ENCODE results near the gene PGAP1. TPM values are rescaled to one million over a fixed set of nuclear protein-coding genes. Genes with fewer than 3 reads are reported as not detected.

Gene PGAP1
- total and polyA plus RNA-seq, 2 of the 8 experiments (the other 6 are each of a cell fraction or from before 2014, with no cell fraction given): 8.3 to 24.1 TPM

DNA sequence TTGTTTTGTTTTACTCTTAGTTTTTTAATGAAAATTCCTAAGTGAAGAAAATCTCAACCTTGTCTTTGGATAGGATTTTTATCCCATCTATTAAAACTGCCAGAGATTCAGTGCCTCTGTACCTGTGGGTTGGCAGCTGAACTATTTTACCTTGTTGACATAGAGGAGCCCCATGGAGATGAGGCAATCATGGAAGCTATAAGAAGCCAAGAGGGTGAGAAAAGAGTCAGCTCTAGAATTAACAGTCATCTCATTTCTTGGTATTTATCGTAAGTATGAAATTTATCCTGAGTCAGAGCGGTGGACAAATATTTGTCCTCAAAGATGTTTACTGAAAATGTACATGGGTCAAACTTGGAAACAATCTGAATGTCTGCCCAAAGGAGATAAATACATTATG lies 35.8 kb upstream of the PGAP1 start:
- Histone ChIP-seq H4K5ac (ENCODE audit: insufficient read length, low read depth, low read length) (no peak overlapping the region), H4K20me1 (replicated peaks in 1 of 2; ENCODE audit: control insufficient read depth in 1 of 2, insufficient read depth in 2 of 2, low read length in 2 of 2) (no peaks in the 10 kb centered on the region), H2BK5ac (ENCODE audit: low read depth, low read length) (no peak overlapping the region), H3K4me1 (replicated peaks in 1 of 4; ENCODE audit: control insufficient read depth in 3 of 4, insufficient read depth in 4 of 4, low read length in 3 of 4) (peaks cover 0 to 9% (median 4%) of the 10 kb centered on the region in 4 experiments; a peak in 3 of 7 replicates), H2AFZ (ENCODE audit: low read length) (no peak overlapping the region), H3K14ac (ENCODE audit: insufficient read length) (no peak overlapping the region), H3K9me3 (ENCODE audit: insufficient read depth in 2 of 2, low read depth in 1 of 2, low read length in 1 of 2) (0 out of 4 replicates have a peak, but pooled peaks cover 0 to under 1% of the 10 kb centered on the region in 2 experiments), H2BK20ac (ENCODE audit: low read length) (no peak overlapping the region), H2BK15ac (ENCODE audit: low read length) (no peak overlapping the region), H2BK12ac (ENCODE audit: low read depth, low read length) (no peak overlapping the region), H3K18ac (ENCODE audit: extremely low read depth, low read length) (no peak overlapping the region), H2BK120ac (replicated peaks; ENCODE audit: low read depth, low read length) (no peak overlapping the region), H3K79me2 (ENCODE audit: control insufficient read depth in 1 of 2, insufficient read depth in 2 of 2, low read length in 2 of 2) (no peaks in the 10 kb centered on the region), H3K23me2 (ENCODE audit: low read depth, low read length) (no peaks in the 10 kb centered on the region), H4K8ac (ENCODE audit: extremely low read depth, insufficient read depth, low read length) (no peak overlapping the region), H3K4ac (replicated peaks; ENCODE audit: insufficient read length, low read depth, low read length) (no peak overlapping the region), H3K9ac (replicated peaks in 1 of 4; ENCODE audit: extremely low read depth in 1 of 4, low read depth in 3 of 4, low read length in 3 of 4) (no peak overlapping the region), H3K56ac (replicated peaks; ENCODE audit: insufficient read length, low read depth, low read length) (no peak overlapping the region), H2AK5ac (ENCODE audit: low read depth, low read length) (no peak overlapping the region), H3K27me3 (replicated peaks in 1 of 4; ENCODE audit: control insufficient read depth in 3 of 4, extremely low read depth in 1 of 4, insufficient read depth in 3 of 4, low read length in 3 of 4) (no peaks in the 10 kb centered on the region; a peak in 1 of 7 replicates), H3K79me1 (ENCODE audit: low read depth, low read length) (no peaks in the 10 kb centered on the region), H3K36me3 (ENCODE audit: control insufficient read depth in 2 of 4, insufficient read depth in 4 of 4, low read length in 3 of 4) (no peaks in the 10 kb centered on the region), H3K4me3 (ENCODE audit: extremely low read depth in 1 of 4, insufficient read depth in 2 of 4, low read depth in 3 of 4, low read length in 4 of 4) (no peak overlapping the region), H3K4me2 (ENCODE audit: insufficient read depth in 1 of 2, low read depth in 2 of 2, low read length in 2 of 2) (no peak overlapping the region), H3K27ac (ENCODE audit: low read depth, low read length) (no peak overlapping the region), H4K91ac (replicated peaks; ENCODE audit: insufficient read length, low read length) (no peak overlapping the region), H3K23ac (ENCODE audit: insufficient read length) (no peak overlapping the region)
- DNase-seq (ENCODE audit: low read depth in 1 of 2, low spot score in 2 of 2) (no peak), FAIRE-seq (no peak)
- CTCF ChIA-PET (ENCODE audit: partially characterized antibody): interaction anchor here (0.5 kb wide), 1 partner anchor 298 kb away, joined by 6 read pairs; no protein-coding TSS in a partner anchor
- 100% methylated on average over 2 of the region's 2 CpGs; no CpG with 5 or more reads in 1 of the 2 experiments for WGBS, 2 experiments (ENCODE audit: extremely low coverage in 1 of 2, insufficient coverage in 1 of 2, insufficient read length in 1 of 2, insufficient replicate concordance in 2 of 2, low coverage in 1 of 2, low lambda C conversion rate in 2 of 2, missing lambda C conversion rate in 1 of 2)
- POLR2A ChIA-PET (ENCODE audit: partially characterized antibody): no interaction called here
- TF ChIP-seq RAD21 (IDR thresholded peaks at IDR 0.05 in 1 of 2, conservative IDR thresholded peaks at IDR 0.05 in 1 of 2; ENCODE audit: low read depth in 2 of 2, low read length in 2 of 2): no peak
- TF ChIP-seq TEAD4 (IDR thresholded peaks at IDR 0.05; ENCODE audit: low read depth, low read length): no peak
- TF ChIP-seq MAFK (IDR thresholded peaks at IDR 0.05; ENCODE audit: low read depth, low read length): no peak
- TF ChIP-seq, protein P1, sequence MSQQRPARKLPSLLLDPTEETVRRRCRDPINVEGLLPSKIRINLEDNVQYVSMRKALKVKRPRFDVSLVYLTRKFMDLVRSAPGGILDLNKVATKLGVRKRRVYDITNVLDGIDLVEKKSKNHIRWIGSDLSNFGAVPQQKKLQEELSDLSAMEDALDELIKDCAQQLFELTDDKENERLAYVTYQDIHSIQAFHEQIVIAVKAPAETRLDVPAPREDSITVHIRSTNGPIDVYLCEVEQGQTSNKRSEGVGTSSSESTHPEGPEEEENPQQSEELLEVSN (IDR thresholded peaks at IDR 0.05): no peak
- TF ChIP-seq, protein P2, sequence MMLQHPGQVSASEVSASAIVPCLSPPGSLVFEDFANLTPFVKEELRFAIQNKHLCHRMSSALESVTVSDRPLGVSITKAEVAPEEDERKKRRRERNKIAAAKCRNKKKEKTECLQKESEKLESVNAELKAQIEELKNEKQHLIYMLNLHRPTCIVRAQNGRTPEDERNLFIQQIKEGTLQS (IDR thresholded peaks at IDR 0.05; ENCODE audit: insufficient read depth, low read depth, low read length): no peak
- TF ChIP-seq KDM4A (IDR thresholded peaks at IDR 0.05; ENCODE audit: low read depth, low read length, severe bottlenecking): no peak
- TF ChIP-seq JUND (IDR thresholded peaks at IDR 0.05; ENCODE audit: low read length): no peak
- TF ChIP-seq POU5F1 (IDR thresholded peaks at IDR 0.05; ENCODE audit: low read depth, low read length): no peak
- TF ChIP-seq, protein P3, sequence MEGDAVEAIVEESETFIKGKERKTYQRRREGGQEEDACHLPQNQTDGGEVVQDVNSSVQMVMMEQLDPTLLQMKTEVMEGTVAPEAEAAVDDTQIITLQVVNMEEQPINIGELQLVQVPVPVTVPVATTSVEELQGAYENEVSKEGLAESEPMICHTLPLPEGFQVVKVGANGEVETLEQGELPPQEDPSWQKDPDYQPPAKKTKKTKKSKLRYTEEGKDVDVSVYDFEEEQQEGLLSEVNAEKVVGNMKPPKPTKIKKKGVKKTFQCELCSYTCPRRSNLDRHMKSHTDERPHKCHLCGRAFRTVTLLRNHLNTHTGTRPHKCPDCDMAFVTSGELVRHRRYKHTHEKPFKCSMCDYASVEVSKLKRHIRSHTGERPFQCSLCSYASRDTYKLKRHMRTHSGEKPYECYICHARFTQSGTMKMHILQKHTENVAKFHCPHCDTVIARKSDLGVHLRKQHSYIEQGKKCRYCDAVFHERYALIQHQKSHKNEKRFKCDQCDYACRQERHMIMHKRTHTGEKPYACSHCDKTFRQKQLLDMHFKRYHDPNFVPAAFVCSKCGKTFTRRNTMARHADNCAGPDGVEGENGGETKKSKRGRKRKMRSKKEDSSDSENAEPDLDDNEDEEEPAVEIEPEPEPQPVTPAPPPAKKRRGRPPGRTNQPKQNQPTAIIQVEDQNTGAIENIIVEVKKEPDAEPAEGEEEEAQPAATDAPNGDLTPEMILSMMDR (IDR thresholded peaks at IDR 0.05; ENCODE audit: control extremely low read depth in 1 of 3, insufficient read depth in 1 of 3, low read depth in 1 of 3, low read length in 3 of 3): no peak
- no peak for TF ChIP-seq CEBPB (IDR thresholded peaks at IDR 0.05; ENCODE audit: low read depth, low read length)

Data from H1 (cell line).